ENCODE data around the gene KIF1B.

GRCh38 chr1:10380594-10381275 is 170.4 kb downstream of the KIF1B start:
- TF ChIP-seq, protein P1, sequence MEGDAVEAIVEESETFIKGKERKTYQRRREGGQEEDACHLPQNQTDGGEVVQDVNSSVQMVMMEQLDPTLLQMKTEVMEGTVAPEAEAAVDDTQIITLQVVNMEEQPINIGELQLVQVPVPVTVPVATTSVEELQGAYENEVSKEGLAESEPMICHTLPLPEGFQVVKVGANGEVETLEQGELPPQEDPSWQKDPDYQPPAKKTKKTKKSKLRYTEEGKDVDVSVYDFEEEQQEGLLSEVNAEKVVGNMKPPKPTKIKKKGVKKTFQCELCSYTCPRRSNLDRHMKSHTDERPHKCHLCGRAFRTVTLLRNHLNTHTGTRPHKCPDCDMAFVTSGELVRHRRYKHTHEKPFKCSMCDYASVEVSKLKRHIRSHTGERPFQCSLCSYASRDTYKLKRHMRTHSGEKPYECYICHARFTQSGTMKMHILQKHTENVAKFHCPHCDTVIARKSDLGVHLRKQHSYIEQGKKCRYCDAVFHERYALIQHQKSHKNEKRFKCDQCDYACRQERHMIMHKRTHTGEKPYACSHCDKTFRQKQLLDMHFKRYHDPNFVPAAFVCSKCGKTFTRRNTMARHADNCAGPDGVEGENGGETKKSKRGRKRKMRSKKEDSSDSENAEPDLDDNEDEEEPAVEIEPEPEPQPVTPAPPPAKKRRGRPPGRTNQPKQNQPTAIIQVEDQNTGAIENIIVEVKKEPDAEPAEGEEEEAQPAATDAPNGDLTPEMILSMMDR (IDR thresholded peaks at IDR 0.05; ENCODE audit: insufficient read depth, low read length, poor library complexity, severe bottlenecking), result no peak
- no peak for TF ChIP-seq EZH2phosphoT487 (conservative IDR thresholded peaks at IDR 0.05; ENCODE audit: low read length)
